Measurements from ENCODE around the gene TARDBP.
"Not testable (repeated sequence)": the region's sequence is repeated elsewhere in the genome, so short reads cannot be mapped to it uniquely, and the experiment has no call there.

The TARDBP gene

GRCh38 chr1:10996100-10996499 lies 16.4 kb upstream of the TARDBP start:
- no peak for DNase-seq

- DNase-seq: no peak
These were observed 11.9 kb upstream of the TARDBP start for GRCh38 chr1:11000526-11000925.

- no peak for DNase-seq
These were observed 692 bp downstream of the TARDBP start for GRCh38 chr1:11013160-11013531.

GRCh38 chr1:11019358-11019757 lies 6.9 kb downstream of the TARDBP start:
- DNase-seq: not testable (repeated sequence)

DNA sequence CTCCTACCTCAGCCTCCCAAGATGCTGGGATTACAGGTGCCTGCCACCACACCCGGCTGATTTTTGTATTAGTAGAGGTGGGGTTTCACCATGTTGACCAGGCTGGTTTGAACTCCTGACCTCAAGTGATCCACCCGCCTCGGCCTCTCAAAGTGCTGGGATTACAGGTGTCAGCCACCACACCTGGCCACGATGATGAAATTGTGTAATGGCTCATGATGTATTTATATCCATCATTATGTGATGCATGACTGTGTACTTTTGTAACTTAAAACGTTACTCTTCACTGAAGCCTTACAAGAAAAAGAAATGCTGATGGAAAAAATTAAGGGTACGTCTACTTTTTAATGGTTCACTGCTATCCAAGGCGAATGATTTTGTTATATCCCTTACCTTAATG lies 7.5 kb downstream of the TARDBP start:
- no peak for DNase-seq

DNA sequence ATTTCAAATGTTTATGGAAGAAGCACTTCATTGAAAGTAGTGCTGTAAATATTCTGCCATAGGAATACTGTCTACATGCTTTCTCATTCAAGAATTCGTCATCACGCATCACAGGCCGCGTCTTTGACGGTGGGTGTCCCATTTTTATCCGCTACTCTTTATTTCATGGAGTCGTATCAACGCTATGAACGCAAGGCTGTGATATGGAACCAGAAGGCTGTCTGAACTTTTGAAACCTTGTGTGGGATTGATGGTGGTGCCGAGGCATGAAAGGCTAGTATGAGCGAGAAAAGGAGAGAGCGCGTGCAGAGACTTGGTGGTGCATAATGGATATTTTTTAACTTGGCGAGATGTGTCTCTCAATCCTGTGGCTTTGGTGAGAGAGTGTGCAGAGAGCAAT lies 10.7 kb downstream of the TARDBP start:
- DNase-seq: no peak

- DNase-seq: no peak
These were observed 11.9 kb downstream of the TARDBP start for GRCh38 chr1:11024154-11024873.

GRCh38 chr1:11024874-11025203 lies 12.4 kb downstream of the TARDBP start:
- no peak for DNase-seq

- no peak for DNase-seq
These were observed 13.2 kb downstream of the TARDBP start for GRCh38 chr1:11025618-11026017.

DNA sequence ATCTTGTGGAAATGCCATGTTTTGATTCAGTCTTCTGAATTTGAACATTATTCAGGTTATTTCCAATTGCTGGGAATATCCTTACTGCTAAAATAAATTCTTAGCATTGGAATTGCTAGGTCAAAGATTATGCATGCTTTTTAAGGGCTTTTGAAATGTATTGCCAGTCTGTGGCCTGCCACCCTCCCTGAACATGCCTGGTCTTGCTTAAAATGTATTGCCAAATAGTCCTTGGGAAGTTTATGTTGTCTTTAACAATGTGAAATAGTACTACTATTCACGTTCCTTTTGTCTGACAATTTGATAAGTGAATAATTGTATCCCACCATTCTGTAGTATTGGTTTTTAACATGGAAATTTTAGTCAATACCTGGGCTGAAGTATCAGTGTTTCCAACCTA lies 13.6 kb downstream of the TARDBP start:
- no peak for DNase-seq

DNA sequence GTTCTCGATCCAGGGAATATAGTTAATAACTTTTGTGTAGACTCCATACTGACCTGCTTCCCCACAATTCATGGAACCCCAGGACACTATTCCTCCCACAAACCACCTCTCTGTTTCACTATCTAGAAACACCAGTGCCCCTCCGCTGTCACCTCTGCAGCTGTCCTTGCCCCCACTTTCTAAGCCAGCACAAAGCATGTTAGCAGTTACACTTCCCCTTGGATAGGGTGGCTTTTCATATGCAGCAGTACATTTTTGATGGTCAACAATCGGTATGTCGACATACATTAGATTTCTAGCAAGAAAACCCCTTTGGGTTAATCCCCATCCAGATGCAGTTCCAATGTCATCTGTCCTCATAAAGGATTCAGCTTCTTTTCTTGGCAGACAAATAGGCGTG lies 14.4 kb downstream of the TARDBP start:
- no peak for DNase-seq

DNA sequence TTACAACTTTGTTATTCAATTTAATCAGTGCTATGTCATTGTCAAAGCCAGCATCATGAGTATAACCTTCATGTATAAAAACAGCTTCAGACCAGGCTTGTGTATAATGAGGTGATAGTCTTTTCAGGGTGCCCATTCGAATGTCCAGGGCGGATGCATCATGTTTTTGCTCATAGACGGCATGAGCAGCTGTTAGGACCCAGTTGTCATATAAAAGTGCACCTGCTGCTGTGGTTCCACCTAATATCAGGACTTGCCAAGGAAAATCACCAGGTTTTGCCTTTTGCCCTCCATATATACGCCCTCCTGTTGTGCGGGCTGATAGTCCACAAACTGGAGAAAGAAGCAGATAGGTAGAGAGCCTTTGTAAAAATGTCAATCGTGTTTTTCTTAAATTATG lies 14.9 kb downstream of the TARDBP start:
- no peak for DNase-seq

DNA sequence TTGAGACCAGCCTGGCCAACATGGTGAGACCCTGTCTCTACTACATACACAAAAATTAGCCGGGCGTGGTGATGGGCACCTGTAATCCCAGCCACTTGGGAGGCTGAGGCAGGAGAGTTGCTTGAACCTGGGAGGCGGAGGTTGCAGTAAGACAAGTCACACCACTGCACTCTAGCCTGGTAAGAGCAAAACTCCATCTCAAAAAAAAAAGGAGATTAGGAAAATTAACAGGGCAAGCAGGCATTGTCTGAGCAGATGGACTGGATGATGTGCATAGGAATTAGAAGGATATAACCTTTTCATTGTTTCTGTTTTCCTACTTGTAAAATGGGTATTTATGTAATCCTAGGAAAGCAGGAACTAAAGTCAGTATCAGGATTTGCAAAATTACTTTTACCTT lies 15.6 kb downstream of the TARDBP start:
- no peak for DNase-seq

- DNase-seq: no peak
These were observed 18.4 kb downstream of the TARDBP start for GRCh38 chr1:11030865-11031264.

GRCh38 chr1:11031624-11032262 lies 19.3 kb downstream of the TARDBP start:
- DNase-seq: no peak

DNA sequence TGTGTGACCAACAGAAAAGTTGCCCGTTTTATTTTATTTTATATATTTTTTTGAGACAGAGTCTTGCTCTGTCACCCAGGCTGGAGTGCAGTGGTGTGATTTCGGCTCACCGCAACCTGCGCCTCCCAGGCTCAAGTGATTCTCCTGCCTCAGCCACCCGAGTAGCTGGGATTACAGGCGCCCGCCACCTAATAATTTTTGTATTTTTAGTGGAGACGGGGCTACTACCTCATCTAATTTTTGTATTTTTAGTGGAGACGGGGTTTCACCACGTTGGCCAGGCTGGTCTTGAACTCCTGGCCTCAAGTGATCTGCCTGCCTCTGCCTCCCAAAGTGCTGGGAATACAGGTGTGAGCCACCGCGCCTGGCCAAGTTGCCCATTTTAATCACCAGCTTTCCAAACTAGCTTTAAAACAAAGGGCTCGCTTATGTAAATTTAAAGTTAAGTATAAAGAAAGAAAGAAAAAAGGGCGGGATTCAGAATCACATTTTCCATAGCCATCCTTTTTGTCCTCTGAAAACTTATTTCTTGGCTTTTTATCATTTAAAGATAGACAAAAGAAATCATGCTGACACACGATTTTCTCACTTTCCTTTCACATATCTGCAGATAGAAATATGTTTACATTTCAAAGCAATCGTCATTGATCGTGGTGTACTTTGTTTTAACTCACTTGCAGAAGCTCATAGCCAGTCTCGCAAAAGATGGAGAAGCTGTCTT lies 24.7 kb downstream of the TARDBP start:
- DNase-seq: not testable (repeated sequence)

GRCh38 chr1:11037740-11038182 lies 25.3 kb downstream of the TARDBP start:
- peak; percentile 91 for DNase-seq

- no peak for DNase-seq
These were observed 27.1 kb downstream of the TARDBP start for GRCh38 chr1:11039351-11040104.

DNA sequence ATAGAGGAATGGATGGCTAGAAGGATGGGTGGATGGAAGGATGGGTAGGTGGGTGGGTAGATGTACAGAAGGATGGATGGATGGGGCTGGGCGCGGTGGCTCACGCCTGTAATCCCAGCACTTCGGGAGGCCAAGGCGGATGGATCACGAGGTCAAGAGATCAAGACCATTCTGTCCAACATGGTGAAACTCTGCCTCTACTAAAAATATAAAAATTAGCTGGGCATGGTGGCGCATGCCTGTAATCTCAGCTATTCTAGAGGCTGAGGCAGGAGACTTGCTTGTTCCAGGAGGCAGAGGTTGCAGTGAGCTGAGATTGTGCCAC lies 27.6 kb downstream of the TARDBP start:
- DNase-seq: not testable (repeated sequence)

DNA sequence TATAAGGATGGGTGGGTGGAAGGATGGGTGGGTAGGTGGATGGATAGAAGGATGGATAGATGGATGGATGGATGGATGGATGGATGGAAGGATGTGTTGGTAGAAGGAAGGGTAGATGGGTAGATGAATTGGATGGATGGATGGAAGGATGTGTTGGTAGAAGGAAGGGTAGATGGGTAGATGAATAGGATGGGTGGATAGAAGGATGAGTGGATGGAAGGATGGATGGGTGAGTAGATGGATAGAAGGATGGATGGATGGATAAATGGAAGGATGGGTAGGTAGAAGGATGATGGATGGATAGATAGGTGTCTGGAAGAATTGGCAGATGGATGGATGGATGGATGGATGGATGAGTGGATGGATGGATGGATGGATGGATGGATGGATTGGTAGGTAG lies 28.6 kb downstream of the TARDBP start:
- DNase-seq: no peak

DNA sequence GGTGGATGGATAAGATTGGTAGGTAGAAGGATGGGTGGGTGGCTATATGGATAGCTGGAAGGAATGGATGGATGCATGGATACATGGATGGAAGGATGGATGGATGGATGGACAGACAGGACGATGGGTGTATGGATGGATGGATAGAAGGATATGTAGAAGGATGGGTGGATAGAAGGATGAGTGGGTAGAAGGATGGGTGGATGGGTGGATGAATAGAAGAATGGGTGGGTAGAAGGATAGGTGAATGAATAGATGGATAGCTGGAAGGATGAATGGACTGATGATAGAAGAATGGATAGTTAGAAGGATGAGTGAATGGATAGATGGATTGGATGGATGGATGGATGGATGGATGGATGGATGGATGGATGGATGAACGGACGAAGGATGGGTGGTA lies 29.6 kb downstream of the TARDBP start:
- no peak for DNase-seq

DNA sequence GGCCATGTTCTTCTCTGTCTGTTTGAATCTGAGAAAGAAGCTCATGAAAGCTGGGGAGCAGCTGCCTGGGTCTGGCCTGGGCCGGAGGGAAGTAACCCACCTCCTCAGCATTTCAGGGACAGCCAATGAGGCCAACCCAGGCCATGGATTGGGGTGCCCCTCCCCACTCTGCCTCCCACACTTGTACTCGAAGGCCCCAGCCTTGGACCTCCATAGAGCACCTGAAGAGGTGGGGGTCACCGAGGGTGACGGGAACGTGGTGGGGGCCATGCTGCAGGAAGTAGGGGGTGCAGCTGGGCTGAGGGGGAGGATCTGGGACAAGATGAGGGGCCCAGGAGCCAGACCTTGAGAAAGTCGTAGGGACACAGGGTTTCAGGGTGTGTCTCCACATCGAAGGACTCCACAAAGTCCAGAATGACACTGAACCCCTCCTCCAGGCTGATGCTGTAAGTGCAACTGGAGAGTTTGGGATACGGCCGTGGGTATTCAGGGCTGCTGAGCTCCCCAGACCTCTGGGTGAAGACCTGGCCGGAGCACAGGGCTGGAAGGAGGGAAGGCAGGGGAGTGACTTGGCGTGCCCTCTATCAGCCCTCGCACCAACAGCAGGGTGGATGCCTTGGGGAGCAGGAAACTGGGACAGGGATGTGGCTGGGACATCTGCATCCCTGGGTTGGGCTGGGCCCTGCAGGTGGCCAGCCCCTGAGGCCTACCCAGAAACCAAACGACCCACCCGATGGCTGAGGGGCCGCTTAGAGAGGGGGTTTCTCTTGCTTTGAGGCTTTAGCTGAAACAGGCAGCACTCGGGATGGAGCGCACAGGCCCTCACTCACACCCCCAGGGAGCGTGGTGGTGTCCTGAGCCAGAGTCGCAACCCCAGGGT lies 30.8 kb downstream of the TARDBP start:
- DNase-seq: no peak
